Activated gamma-delta T cell treated with Interleukin-2 at 50 U/mL for 16 hours (primary cell): Measurements from ENCODE around the gene AMPD2.

Experiments used
- DNase-seq: peaks from one replicate; pipeline ENCODE4 v3.0.0-alpha.2; 2020

AMPD2 gene

DNA sequence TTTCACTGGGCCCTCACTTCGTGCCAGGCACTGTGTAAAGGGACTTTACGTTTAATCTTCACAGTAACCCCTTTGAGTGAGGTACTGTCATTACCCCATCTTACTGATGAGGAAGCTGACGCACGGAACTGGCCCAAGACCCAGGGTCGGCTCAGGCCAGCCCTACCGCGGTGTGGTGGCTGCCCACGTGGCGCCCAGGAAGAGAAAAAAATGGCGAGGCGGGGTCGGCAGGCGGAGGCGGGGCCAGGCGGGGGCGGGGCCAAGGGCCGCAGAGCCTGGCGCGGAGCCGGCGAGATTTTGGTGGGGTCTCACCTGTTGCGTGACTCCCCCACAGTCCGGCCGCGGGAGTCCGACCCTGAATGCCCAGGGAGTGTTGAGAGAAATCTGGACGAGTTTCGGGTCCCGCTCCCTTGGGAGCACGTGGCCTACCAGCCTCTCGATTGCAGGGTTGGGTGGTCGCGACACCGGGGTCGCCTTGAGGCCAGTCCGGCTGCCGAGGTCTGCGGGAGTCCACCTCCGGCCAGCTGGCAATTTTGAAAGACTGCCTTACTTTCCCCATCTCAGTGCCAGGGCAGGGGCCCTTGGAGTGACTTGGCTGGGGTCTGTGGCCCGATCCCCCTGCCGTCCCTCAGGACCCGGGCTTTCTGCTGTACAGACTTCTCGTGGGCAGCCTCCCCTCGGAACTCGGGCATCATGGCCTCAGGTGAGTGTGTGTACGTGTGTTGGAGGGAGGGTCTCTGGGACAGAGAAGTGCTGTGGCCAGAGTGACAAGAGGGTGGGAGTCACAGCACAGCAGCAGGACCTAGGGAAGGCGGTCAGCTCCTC lies at the start of gene AMPD2, which contains the start of gene GNAT2:
Gene AMPD2, plus strand, starts transcription at position 262 of the 825 bp plus-strand sequence. CDS start 1,339 bp downstream, outside the sequence.
Gene GNAT2, minus strand, starts transcription at position 41 of the 825 bp plus-strand sequence. CDS start 6,746 bp downstream, outside the sequence.
- peak; percentile 64 for DNase-seq

DNA sequence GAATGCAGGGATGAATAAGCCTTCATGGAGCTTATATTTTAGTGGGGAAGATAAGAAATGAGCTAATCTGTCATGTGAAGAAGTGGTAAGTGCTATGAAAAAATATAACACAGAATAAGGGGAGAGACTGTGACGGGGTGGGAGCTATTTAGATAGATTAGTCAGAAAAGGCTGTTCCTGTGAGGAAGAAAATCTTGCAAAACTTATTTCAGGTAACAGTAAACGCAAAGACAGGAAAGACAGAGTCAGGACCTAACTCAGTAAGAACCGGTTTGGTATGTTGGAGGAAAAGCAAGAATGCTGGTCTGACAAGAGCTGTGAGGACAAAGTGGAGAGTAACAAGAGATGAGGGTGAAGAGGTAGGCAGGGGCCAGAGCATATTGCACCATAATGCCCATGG lies 49.2 kb upstream of the AMPD2 start:
- DNase-seq: no peak

DNA sequence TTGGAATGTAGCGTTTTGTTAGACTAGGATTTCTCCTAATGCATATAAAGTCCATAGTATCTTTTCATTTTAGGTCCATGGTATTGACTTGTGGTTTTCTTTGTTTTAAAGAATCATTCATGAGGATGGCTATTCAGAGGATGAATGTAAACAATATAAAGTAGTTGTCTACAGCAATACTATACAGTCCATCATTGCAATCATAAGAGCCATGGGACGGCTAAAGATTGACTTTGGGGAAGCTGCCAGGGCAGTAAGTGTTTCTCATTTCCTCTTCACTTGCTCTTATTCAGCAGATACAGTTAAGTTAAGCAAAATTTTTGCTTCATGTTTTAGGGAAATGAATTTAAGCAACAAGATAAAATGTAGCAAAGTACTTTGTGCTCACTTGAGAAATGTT lies 45.9 kb upstream of the AMPD2 start:
- DNase-seq: no peak

DNA sequence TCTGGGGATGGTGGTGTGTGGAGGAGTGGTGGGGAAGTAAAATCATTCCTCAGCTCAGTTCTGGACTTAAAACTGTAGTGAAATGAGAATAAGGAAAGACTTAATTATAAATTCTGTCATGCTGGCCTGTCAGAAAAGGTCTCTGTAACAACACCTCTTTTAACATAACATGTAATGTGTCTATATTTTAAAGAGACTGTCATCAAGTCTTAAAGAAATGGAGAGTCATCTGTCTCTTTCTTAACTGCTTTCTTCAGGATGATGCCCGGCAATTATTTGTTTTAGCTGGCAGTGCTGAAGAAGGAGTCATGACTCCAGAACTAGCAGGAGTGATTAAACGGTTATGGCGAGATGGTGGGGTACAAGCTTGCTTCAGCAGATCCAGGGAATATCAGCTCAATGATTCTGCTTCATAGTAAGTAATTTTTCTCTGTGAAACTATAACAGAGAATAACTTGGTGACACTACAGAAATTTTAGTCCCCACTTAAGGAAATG lies 40.6 kb upstream of the AMPD2 start:
- DNase-seq: no peak

DNA sequence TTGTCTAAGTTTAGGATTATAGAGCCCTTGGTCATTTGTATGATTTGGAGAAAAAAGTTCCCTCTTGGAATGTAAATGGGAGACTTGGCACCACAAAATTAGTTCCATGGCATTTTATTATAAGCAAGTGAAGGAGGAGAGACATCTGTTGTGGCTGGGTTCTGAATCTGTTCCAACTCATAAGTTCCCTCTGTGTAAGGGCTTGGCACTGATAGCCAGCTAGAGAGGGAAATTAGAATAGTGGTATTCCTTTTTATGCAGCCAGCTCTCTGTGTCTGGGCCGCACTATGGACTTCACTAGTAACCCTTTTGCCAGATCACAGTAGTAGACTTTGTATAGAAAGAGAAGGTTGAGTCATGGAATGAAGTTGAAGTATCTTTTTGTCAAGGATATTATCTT lies 40.1 kb upstream of the AMPD2 start:
- no peak for DNase-seq

DNA sequence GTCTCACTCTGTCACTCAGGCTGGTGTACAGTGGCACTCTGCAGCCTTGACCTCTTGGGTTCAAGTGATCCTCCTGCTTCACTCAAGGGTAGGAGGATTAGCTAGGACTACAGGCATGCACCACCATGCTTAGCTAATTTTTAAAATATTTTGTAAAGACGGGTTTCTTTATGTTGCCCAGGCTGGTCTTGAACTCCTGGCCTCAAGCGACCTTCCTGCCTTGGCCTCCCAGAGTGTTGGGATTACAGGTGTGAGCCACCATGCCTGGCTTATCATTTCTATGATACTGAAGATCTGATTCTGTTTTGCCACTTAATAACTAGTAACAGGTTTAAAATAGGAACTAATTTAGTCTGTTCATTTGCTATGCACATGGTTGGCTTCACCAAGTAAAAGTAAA lies 37.6 kb upstream of the AMPD2 start:
- DNase-seq: no peak

DNA sequence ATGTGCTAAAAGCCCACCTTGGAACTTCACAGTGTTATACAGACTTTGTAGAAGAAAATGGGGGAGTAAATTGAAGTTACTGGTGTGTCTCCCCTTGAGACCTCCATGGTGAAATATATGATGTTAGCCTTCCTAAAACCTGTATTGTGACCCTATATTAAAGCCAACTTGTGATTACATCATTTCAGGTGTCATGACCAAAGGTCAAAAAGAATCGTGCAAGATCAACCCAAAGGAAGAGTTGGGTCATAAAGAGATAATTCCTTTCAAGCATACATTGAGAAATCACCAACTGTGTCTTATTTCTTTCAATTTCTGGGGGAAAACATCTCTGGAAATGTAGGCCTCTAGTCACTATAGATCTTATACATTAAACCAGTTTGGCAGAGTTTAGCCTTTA lies 34.9 kb upstream of the AMPD2 start:
- no peak for DNase-seq

DNA sequence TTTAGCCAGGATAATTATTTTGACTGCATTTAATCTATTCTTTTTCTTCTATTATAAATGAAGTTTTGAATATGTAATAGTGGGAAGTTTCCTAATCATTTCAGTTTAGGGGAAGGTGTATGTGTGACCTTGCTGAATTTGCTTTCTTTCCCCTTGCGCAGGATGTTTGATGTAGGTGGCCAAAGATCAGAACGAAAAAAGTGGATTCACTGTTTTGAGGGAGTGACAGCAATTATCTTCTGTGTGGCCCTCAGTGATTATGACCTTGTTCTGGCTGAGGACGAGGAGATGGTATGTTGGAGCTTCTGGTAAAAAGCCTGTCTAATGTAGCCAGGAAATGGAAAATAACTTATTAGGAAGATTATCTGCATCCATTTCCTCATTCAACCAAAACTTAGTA lies 33.6 kb upstream of the AMPD2 start:
- no peak for DNase-seq

DNA sequence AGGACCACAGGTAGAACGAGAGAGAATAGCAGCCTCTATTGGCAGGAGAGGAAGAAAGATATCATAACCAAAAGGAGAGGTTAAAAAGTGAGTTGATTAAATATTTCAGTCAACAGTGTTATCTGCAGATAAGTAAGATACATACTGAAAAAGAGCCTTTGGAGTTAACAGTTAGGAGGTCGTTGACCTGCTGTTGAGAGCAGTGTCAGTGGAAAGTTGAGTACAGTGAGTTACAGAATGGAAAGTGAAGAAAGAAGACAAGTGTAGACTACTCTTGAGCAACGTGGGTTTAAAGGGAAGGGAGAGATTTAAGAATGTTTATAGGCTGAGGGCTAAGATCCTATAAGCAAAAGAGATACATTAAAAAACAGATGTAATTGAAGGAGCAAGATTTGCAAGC lies 30.5 kb upstream of the AMPD2 start:
- no peak for DNase-seq

DNA sequence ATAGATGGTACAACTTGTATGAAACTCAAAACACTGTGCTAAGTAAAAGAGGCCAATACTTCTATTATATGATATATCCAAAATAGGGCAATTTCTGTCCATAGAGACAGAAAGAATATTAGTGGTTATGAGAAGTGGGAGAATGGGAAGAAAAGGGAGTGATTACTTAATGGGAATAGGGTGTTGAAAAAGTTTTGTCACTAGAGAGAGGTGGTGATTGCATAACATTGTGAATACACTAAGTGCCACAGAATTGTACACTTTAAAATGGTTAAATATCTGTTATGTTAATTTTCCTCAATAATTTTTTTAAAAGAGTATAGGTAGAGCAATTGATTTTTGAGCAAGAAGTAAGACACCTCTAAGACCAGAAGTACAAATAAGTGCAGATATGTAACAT lies 30.0 kb upstream of the AMPD2 start:
- no peak for DNase-seq

DNA sequence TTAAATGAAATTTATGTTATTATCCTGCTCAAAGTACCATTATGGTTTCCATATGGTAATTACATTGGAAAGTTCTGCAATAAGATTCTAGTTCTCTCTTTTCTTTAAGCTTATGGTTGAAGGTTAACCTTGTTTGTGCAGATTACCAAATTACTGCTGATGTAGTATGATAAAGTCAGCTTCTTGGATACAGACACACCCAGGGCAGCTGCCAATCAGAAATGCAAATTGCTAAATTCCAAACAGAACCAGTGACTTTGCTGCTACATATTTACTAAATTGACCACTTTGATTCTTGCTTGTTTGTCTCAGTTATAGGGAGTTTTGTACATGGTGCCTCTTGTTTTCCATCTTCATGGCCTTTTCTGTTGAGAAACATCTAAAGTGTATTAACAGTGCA lies 26.7 kb upstream of the AMPD2 start:
- DNase-seq: no peak

DNA sequence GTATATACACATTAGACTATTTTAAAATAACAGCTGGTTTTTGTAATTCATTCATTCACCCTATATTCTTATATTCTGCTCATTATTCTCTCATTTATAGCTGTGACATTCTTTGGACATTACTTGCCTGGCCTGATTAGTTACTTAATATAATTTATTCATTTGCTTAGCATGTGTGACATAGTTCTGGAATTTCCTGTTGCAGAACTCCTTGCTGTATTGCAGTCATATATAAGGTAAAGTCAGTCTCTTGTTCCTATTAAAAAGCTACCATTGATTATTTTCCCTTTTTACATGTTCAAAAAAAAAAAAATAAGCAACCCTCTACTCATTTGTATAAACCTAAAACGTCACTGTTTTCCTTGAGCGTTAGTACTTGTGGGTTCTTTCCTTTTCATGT lies 24.1 kb upstream of the AMPD2 start:
- DNase-seq: no peak

DNA sequence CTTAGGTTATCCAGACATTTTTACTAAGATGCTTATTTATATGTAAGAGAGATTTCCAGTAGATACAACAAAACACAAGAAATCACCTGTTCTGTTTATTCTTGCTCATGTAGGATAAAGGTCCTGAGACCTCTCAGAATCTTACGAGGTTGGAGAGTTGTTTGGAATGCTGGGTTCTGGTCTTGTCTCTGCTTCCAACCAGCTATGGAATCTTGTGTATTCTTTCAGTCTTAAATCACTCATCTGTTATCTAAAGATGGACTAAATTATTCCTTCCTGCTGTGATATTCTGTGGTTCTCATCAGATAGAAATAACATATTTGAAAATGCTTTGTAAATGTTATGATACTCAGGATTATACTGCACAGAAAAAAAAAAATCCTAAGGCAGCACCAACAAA lies 21.5 kb upstream of the AMPD2 start:
- DNase-seq: no peak

DNA sequence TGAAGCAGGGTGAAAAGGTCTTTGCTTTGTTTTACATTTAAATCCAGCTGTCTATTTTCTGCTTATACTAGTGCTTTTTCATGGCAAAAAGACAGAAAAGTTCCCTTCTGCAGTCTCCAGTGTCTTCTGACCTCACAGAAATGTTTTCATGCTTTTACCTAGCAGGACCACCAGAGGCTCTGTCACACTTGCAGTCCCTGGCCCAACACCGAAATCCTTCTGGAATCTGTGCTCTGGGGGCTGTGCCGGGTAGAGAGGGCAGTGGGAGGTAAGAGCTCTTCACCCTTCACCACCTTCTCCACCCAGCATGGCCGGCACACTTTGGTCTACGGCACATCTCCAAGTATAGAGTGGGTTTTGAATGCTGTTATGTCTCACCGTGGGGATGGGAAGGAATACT lies 21.0 kb upstream of the AMPD2 start:
- DNase-seq: no peak

DNA sequence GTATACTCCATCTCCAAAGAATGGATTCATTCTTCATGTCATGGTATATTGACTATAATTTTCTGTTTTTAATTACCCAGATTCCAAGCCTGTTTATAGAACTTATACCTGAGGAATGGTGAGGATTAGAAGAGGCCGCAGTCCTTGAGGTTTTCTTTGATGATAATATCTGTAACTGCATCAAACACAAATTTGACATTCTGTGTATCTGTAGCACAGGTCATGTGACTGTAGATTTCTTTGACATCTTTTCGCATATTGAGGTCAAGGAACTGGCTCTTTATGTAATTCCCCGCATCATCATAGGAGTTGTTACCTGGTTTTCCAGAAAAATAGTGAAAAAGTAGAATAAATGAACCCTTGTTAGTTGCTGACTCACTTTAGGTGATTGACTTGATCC lies 16.4 kb upstream of the AMPD2 start:
- no peak for DNase-seq

DNA sequence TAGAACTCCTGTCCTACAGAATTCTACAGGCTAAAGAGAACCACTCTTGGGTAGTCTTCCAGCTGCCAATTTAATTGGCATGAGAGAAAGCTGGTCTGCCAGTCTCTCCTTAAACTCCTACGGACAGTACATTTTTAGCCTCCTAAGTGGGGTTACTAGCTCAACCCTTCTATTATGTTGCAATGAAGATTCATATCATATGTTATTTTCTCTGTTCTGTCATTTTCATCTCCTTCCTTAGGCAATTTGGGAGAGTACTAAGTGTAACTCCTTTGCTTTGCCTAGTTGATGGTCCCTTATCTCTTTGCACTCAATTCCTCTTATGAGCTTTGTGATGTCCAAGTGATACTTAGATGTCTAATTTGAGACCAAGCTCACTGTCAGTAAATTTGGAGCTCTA lies 14.3 kb upstream of the AMPD2 start:
- no peak for DNase-seq

DNA sequence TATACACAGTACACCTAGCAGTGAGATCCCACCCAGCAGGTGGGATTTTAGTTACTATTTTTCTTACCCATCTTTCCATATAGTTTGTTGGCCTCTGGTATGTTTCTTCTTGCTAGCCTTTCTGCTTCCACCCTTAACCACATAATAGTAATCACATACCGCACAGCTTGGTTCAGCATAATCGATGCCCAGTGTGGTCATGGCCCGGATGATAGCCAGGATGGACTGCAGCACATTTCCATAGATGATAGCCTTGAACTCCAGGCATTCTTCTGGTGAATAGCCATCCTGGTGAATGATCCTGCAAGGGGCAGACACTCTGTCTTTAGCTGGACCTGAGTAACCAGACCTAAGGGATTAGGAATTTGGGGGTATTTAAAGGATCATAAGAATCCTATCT lies 9.8 kb upstream of the AMPD2 start:
- no peak for DNase-seq

DNA sequence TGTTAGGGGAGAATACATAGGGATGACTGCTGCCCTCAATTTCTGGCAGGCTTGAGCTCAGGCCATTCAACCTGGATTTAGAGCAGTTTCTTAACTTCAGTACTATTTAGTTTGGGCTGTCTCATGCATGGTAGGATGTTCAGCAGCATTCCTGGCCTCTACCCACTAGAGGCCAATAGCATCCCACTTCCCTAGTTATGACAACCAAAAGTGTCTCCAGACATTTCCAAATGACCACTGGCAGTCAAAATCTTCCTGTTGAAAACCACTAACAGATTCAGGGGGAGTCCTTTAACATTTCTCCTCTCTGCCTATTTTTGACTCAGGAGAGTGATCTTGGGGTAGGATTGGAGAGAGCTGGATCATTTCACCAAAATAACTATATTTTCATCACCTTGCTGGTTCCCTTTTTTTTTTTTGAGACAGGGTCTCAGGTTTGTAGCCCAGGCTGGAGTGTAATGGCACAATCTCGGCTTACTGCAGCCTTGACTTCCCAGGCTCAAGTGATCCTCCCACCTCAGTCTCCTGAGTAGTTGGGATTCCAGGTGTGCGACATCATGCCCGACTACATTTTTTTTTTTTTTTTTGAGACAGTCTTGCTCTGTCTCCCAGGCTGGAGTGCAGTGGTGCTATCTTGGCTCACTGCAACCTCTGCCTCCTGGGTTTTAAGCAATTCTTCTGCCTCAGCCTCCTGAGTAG lies 8.9 kb upstream of the AMPD2 start:
- no peak for DNase-seq

DNA sequence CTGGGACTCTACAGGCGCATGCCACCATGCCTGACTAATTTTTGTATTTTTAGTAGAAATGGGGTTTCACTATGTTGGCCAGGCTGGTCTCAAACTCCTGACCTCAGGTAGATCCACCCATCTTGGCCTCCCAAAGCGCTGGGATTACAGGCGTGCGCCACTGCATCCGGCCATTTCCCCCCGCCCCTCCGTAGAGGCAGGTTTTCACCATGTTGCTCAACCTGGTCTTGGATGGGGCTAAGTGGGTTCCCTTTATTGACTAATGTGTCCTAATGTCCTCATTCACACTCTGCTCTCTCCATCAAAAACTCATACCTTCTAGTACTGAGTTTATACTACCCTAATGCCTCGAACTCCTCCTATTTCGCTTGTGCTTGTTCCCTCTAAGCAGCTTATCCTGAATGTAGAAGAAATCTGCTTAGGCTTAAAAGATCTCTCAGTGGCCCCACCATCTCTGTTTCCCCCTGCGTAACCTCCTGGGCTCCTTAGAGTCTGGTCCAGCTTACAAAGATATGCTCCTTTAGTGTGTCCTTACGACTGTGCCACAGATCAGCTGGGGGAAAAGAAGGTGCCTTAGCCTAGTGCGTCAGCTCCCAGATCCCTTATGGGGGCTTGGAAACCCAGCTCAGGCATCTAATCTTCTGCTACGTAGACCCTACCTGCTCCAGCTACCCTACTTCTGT lies 8.2 kb upstream of the AMPD2 start:
- DNase-seq: no peak

DNA sequence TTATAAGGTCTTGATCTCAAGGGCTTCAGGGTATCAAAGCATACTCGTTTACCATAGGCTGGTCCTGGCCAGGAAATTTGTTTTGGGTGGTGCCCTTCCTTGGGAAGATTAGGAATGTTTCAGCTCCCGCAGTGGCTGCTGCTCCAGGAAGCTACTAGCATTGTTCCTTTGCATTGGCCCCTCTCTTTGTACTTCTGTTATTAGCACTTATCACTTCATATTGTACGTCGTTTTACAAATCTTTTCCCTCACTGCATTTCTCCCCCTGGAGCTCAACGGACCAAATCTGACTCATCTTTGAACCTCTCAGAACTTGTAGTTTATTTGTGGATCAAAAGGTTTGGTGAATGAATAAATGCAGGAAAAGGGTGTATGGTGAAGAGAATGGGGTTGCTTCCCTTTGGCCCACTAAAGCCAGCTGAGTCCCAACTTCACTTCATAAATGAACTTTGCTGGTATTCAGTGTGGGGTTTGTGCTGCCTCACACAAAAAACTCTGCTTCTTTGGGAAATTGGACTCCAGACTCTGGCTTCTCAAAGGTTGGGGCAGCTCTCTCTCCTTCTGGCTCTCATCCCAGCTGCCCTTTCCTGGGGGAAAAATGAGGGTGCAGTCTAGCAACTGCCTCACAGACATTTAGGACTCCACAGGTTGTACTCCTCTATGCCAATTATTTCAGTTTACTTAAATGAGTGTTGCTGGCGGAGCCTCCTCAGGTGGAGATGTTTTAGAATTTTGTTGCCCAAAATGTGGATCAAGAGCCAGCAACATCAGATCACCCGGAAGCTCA lies 6.1 kb upstream of the AMPD2 start:
- DNase-seq: no peak

DNA sequence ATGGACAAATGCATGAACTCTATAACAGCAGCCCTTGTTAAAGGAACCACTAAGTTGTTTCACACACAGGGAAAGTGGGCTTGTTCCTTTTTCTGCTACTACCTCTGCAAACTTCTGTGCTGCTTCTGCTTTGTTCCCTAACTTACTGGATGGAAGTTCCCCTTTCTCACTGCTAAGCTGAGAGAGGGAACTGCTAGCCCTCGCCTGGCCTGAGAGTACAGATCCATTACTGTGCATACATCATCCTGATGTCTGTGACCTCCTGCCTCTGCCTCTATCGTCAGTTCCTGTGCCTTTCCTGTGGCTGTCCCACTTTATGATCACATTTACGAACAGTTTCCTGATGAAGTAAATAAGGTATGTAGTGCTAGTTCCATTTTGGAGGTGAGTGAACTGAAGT lies 3.8 kb upstream of the AMPD2 start:
- DNase-seq: no peak

DNA sequence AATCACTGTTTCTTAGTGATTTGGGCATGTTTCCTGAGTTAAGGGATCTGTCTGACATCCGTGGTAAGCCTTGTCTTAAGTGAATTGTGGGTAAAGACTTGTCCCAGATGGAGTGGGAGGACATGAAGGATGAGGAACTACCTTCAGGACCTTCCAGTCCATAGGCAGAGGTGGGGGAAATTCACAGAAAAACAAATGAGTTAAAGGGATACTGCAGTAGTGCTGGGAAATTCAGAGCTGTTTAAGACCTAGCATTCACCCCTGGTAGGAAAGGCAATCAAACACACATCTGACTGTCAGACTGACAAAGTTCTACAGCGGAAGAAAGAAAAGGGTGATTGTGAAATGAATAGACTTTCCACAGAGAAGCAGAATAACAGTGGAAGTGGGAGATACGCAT lies 3.2 kb upstream of the AMPD2 start:
- DNase-seq: no peak

DNA sequence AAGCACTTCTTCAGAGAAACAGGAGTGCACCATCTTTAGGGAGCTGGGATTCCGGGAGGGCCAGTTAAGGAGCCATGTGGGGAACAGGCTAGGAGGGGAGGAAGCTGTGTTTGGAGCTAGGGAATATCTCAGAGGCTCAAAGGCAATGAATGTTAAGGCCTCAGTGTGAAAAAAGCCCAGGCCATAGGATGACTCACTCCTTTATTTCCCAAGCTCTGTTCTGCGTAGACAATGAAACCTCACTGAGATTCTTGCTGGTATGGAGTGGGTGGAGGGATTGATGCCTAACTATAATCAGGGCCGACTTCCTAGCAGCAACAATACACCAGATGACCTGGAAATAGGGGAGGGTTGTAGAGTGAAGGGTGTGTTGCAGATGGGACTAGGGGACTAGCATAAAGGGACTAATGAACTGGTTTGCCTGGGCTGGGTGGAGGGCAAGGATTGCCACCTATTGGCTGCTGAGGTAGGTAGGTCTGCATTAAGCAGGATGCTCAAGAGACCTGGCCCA lies 2.3 kb upstream of the AMPD2 start:
- no peak for DNase-seq
